Mucosa of descending colon (tissue), 3 donors: ENCODE measurements around the gene TSPAN3. TPM values are rescaled to one million over a fixed set of nuclear protein-coding genes. Genes with fewer than 3 reads are reported as not detected.

Experiments used
- ATAC-seq: fragments of 200-7000 bp; cut with Tn5 transposase; one replicate; pipeline ENCODE4 v1.9.1; 2020; ENCODE audit warnings: mild to moderate bottlenecking, moderate library complexity
- DNase-seq, 3 donors: peaks; one replicate each; pipeline ENCODE4 v3.0.0-alpha.2; 2020
- H3K36me3 ChIP-seq: fragments of 200-600 bp; one replicate; pipeline ENCODE4 v1.8.0; 2021; ENCODE audit warnings: low read depth, mild to moderate bottlenecking
- H3K4me1 ChIP-seq: fragments of 200-600 bp; one replicate; pipeline ENCODE4 v1.8.0; 2021; ENCODE audit warnings: low read depth, mild to moderate bottlenecking
- H3K4me3 ChIP-seq: fragments of 200-600 bp; one replicate; pipeline ENCODE4 v1.8.0; 2021; ENCODE audit warnings: mild to moderate bottlenecking
- H3K9me3 ChIP-seq: fragments of 200-600 bp; one replicate; pipeline ENCODE4 v1.8.0; 2021; ENCODE audit warnings: mild to moderate bottlenecking
- CTCF ChIP-seq: fragments of 200-600 bp; IDR thresholded peaks from one replicate; pipeline ENCODE4 v1.8.0; 2022; ENCODE audit warnings: antibody characterized with exemption, mild to moderate bottlenecking
- intact Hi-C, 2 donors: fragments of 100-400 bp; cut with DNase I in 1 of 2; cut with micrococcal nuclease in 1 of 2; formaldehyde crosslinking; loops; one replicate each; pipeline versions ENCODE4 v1.11.0 to v1.11.1; 2022; cut with DNase I, micrococcal nuclease
- total RNA-seq, 3 donors: library from RNA; stranded (reverse); fragmentation: NEBNext Ultra II Directional in 2 of 3; extraction: Animal tissue kit (Norgen Biotek cat#: 25700) in 2 of 3; gene quantifications; one replicate each; pipeline versions ENCODE4 v1.2.1 to v1.2.4, GENCODE V29; 2021 to 2023
- donor health status: DM: no; HTN: no; CAD: no; lungs with moderate emphysema.
- donor health status: DM: no; HTN: no; CAD: no.
- donor health status: DM: no; HTN: yes; CAD: no.

TSPAN3 gene
- total RNA-seq, 3 donors from 2014 or later = 419 to 945 (median 666) TPM

- Histone ChIP-seq H3K9me3 (no peaks in the 10 kb centered on the region), H3K4me1 (peaks cover 23% of the 10 kb centered on the region), H3K4me3 (no peak overlapping the region), H3K36me3 (no peaks in the 10 kb centered on the region)
- TF ChIP-seq CTCF = no peak
- intact Hi-C loops = loop anchor here in 1 of 2 donors (10.0 kb wide), 1 partner anchor 520 kb away; no protein-coding TSS in a partner anchor
- no peak for ATAC-seq
- peak in 1 of 3 donors; percentile 24 for DNase-seq
Measured at GRCh38 chr15:77025083-77025901, 45.6 kb downstream of the TSPAN3 start.

- H3K9me3 ChIP-seq = no peaks in the 10 kb centered on the region
- ATAC-seq (peak; percentile 69), DNase-seq (peak; percentile 64 to 83 (median 82))
- intact Hi-C loops = loop anchor here in 1 of 2 donors (10.0 kb wide), 1 partner anchor 520 kb away; no protein-coding TSS in a partner anchor
- no peaks in the 10 kb centered on the region for H3K36me3 ChIP-seq
- peak; percentile 87 for TF ChIP-seq CTCF
- peaks cover 15% of the 10 kb centered on the region for H3K4me1 ChIP-seq
- no peak overlapping the region for H3K4me3 ChIP-seq
Measured at GRCh38 chr15:77024273-77025082, 46.4 kb downstream of the TSPAN3 start.

- no peak for ATAC-seq
- peaks cover 11% of the 10 kb centered on the region for H3K4me1 ChIP-seq
- TF ChIP-seq CTCF = no peak
- H3K9me3 ChIP-seq = no peaks in the 10 kb centered on the region
- intact Hi-C loops = loop anchor here in 1 of 2 donors (10.0 kb wide), 1 partner anchor 521 kb away; no protein-coding TSS in a partner anchor
- DNase-seq = peak in 1 of 3 donors; percentile 27
- H3K36me3 ChIP-seq = no peaks in the 10 kb centered on the region
- no peak overlapping the region for H3K4me3 ChIP-seq
Measured at GRCh38 chr15:77023576-77024272, 47.2 kb downstream of the TSPAN3 start.

GRCh38 chr15:77022646-77023575 lies 48.0 kb downstream of the TSPAN3 start:
- ATAC-seq (no peak), DNase-seq (peak in 2 of 3 donors; percentile 22 to 42)
- Histone ChIP-seq H3K36me3 (no peaks in the 10 kb centered on the region), H3K9me3 (no peaks in the 10 kb centered on the region), H3K4me3 (no peak overlapping the region), H3K4me1 (peaks cover 5% of the 10 kb centered on the region)
- TF ChIP-seq CTCF = no peak
- intact Hi-C loops = loop anchor here in 1 of 2 donors (10.0 kb wide), 1 partner anchor 522 kb away; no protein-coding TSS in a partner anchor
